A549 treated with DMSO at 1 μM for 4 hours (cell line): Measurements from ENCODE around the gene ENPP1. TPM values are rescaled to one million over a fixed set of nuclear protein-coding genes. Genes with fewer than 3 reads are reported as not detected.

Experiments used
- total RNA-seq: library from RNA; stranded (reverse); fragments of 200-300 nt; extraction: Qiagen RNA extraction; gene quantifications from 5 replicates; pipeline ENCODE4 v1.2.3, GENCODE V29; 2022; ENCODE audit warnings: low read depth

Gene ENPP1
- total RNA-seq: 1.1 to 2.3 TPM (median 1.5 TPM) in 5 replicates

GRCh38 chr6:131807644-131808459 lies at the start of gene ENPP1:
Gene ENPP1 (plus strand): TSS chr6:131808020. CDS start chr6:131808036, 16 bp downstream.

Other genes starting within 250 kb of the ENPP1 start
- not detected in 5 replicates for gene ARG1, start 234.8 kb upstream of the ENPP1 start, total RNA-seq
- gene MED23, start 179.8 kb upstream of the ENPP1 start, total RNA-seq: 6.5 to 8.9 TPM (median 7.8 TPM) in 5 replicates
- gene ENPP3, start 170.7 kb upstream of the ENPP1 start, total RNA-seq: not detected in 5 replicates
- not detected in 5 replicates for gene OR2A4, start 106.6 kb upstream of the ENPP1 start, total RNA-seq
- gene CTAGE9, start 97.0 kb upstream of the ENPP1 start, total RNA-seq: not detected in 5 replicates
- 22.6 to 39.7 TPM (median 26.4 TPM) in 5 replicates for gene CCN2, start 143.4 kb downstream of the ENPP1 start, total RNA-seq